Gastroesophageal sphincter (tissue), 4 donors: ENCODE measurements around the gene RAB17. TPM values are rescaled to one million over a fixed set of nuclear protein-coding genes. Genes with fewer than 3 reads are reported as not detected.

Source experiments
- ATAC-seq: fragments of 150-250 bp; one replicate; pipeline ENCODE4 v1.9.1; 2016; ENCODE audit warnings: mild to moderate bottlenecking, moderate library complexity
- H3K27ac ChIP-seq, 4 donors: fragments of 200-600 bp; sonication (generic) in 3 of 4; 1 replicate in 3 of 4; 2 replicates in 1 of 4; pipeline ENCODE4 v1.5.1; 2016 to 2019
- H3K27me3 ChIP-seq: fragments of 200-600 bp; sonication (generic); one replicate; pipeline ENCODE4 v1.5.1; 2019
- H3K36me3 ChIP-seq, 2 donors: fragments of 200-600 bp; sonication (generic); one replicate each; pipeline ENCODE4 v1.5.1; 2019; ENCODE audit warnings: control low read depth in 1 of 2
- H3K4me1 ChIP-seq, 3 donors: fragments of 200-600 bp; sonication (generic); 1 replicate in 2 of 3; 2 replicates in 1 of 3; pipeline ENCODE4 v1.5.1; 2016 to 2019; ENCODE audit warnings: control low read depth in 2 of 3
- H3K4me3 ChIP-seq, 2 donors: fragments of 200-600 bp; sonication (generic); one replicate each; pipeline ENCODE4 v1.5.1; 2019; ENCODE audit warnings: mild to moderate bottlenecking in 1 of 2, moderate library complexity in 1 of 2
- H3K9me3 ChIP-seq, 3 donors: fragments of 200-600 bp; sonication (generic); one replicate each; pipeline ENCODE4 v1.5.1; 2017 to 2019; ENCODE audit warnings: control low read depth in 2 of 3
- CTCF ChIP-seq, 4 experiments: fragments of 200-600 bp in 2 of 4; fragments of 450-650 bp in 2 of 4; sonication (generic) in 1 of 4; IDR thresholded peaks; one replicate each; pipeline ENCODE4 v1.5.1; 2017 to 2019; ENCODE audit warnings: antibody characterized with exemption in 4 of 4, mild to moderate bottlenecking in 2 of 4, moderate library complexity in 2 of 4
- EP300 ChIP-seq: sonication (generic); formaldehyde crosslinking; IDR thresholded peaks from one replicate; pipeline ENCODE4 v1.6.1; 2017; ENCODE audit warnings: antibody characterized with exemption, mild to moderate bottlenecking
- POLR2A ChIP-seq, 2 donors: fragments of 450-650 bp; IDR thresholded peaks; one replicate each; pipeline ENCODE4 v1.6.1; 2017; ENCODE audit warnings: antibody characterized with exemption in 2 of 2, mild to moderate bottlenecking in 2 of 2, moderate library complexity in 1 of 2
- POLR2AphosphoS5 ChIP-seq: sonication (generic); formaldehyde crosslinking; IDR thresholded peaks from one replicate; pipeline ENCODE4 v1.6.1; 2017; ENCODE audit warnings: antibody characterized with exemption
- WGBS, 2 donors: methylation state at CpG; one replicate each; pipeline ENCODE4 v1.1.5; 2018; ENCODE audit warnings: low coverage in 1 of 2; 5-methylcytosine and 5-hydroxymethylcytosine counted together
- total RNA-seq, 4 donors: library from RNA; depleted of rRNA; stranded (reverse); fragments of >200 nt; gene quantifications; one replicate each; pipeline ENCODE4 v1.1.0, GENCODE V29; 2016

The RAB17 gene
- total RNA-seq, 4 donors from 2014 or later: 0.81 to 6.7 (median 3.2) TPM

- ATAC-seq: no peak
- 90% methylated on average over 4 of the region's 6 CpGs; no CpG with 5 or more reads in 1 of the 2 donors for WGBS, 2 donors
These were observed 34.0 kb upstream of the RAB17 start for GRCh38 chr2:237624565-237624964.

GRCh38 chr2:237623428-237624403 is 33.2 kb upstream of the RAB17 start:
- WGBS, 2 donors: 20 to 100% methylated on average over 1 to 5 of the region's 13 CpGs
- H3K36me3 ChIP-seq: no peaks in the 10 kb centered on the region
- no peak overlapping the region for H3K27ac ChIP-seq
- peaks cover 0 to 28% (median 5%) of the 10 kb centered on the region in 3 donors for H3K4me1 ChIP-seq
- H3K27me3 ChIP-seq: no peaks in the 10 kb centered on the region
- no peak for TF ChIP-seq EP300
- TF ChIP-seq POLR2AphosphoS5: no peak
- no peak overlapping the region for H3K4me3 ChIP-seq
- no peak for ATAC-seq
- no peaks in the 10 kb centered on the region for H3K9me3 ChIP-seq

More at GRCh38 chr2:237624565-237624964, 34.0 kb upstream of the RAB17 start:
- Histone ChIP-seq H3K9me3 (no peaks in the 10 kb centered on the region), H3K4me3 (no peak overlapping the region), H3K27me3 (no peaks in the 10 kb centered on the region), H3K36me3 (no peaks in the 10 kb centered on the region), H3K4me1 (peaks cover 0 to 36% (median 10%) of the 10 kb centered on the region in 3 donors), H3K27ac (peak overlapping the region in 2 of 4 donors; percentile 19 to 92)
- TF ChIP-seq POLR2AphosphoS5: no peak
- no peak for TF ChIP-seq EP300
- TF ChIP-seq CTCF (IDR thresholded peaks at IDR 0.05): no peak
- TF ChIP-seq POLR2A (IDR thresholded peaks at IDR 0.05): no peak

- peak overlapping the region; percentile 25 to 93 (median 87) for H3K27ac ChIP-seq
These were observed 27.9 kb upstream of the RAB17 start for GRCh38 chr2:237618449-237618848.

GRCh38 chr2:237617587-237617982 is 27.1 kb upstream of the RAB17 start:
- Histone ChIP-seq H3K4me3 (no peak overlapping the region), H3K27me3 (no peaks in the 10 kb centered on the region), H3K9me3 (no peaks in the 10 kb centered on the region), H3K36me3 (no peaks in the 10 kb centered on the region), H3K4me1 (peaks cover 19 to 40% (median 20%) of the 10 kb centered on the region in 3 donors), H3K27ac (peak overlapping the region; percentile 75 to 93 (median 87))
- ATAC-seq: no peak
- no peak for TF ChIP-seq EP300
- no peak for TF ChIP-seq POLR2AphosphoS5
- TF ChIP-seq POLR2A (IDR thresholded peaks at IDR 0.05): no peak
- TF ChIP-seq CTCF (IDR thresholded peaks at IDR 0.05): no peak
- WGBS, 2 donors: 29 to 61% methylated on average over 1 to 2 of the region's 4 CpGs

More at GRCh38 chr2:237618449-237618848, 27.9 kb upstream of the RAB17 start:
- WGBS, 2 donors: 60 to 61% methylated on average over 1 to 2 of the region's 2 CpGs
- TF ChIP-seq POLR2AphosphoS5 (peak; percentile 10), CTCF (IDR thresholded peaks at IDR 0.05) (no peak)
- no peaks in the 10 kb centered on the region for H3K9me3 ChIP-seq
- no peak overlapping the region for H3K4me3 ChIP-seq
- no peaks in the 10 kb centered on the region for H3K27me3 ChIP-seq
- no peaks in the 10 kb centered on the region for H3K36me3 ChIP-seq
- peaks cover 19 to 40% (median 20%) of the 10 kb centered on the region in 3 donors for H3K4me1 ChIP-seq
- ATAC-seq: no peak

- no peaks in the 10 kb centered on the region for H3K36me3 ChIP-seq
- ATAC-seq: peak; percentile 89
- no peak for TF ChIP-seq EP300
- peak; percentile 63 for TF ChIP-seq POLR2AphosphoS5
- no peak for TF ChIP-seq CTCF (IDR thresholded peaks at IDR 0.05)
- H3K27ac ChIP-seq: peak overlapping the region; percentile 75 to 93 (median 87)
- WGBS, 2 donors: 22 to 26% methylated on average over 11 of the region's 15 CpGs
- no peak overlapping the region for H3K4me3 ChIP-seq
- H3K27me3 ChIP-seq: no peaks in the 10 kb centered on the region
- H3K4me1 ChIP-seq: peaks cover 19 to 40% (median 20%) of the 10 kb centered on the region in 3 donors
- no peaks in the 10 kb centered on the region for H3K9me3 ChIP-seq
These were observed 26.4 kb upstream of the RAB17 start for GRCh38 chr2:237616734-237617586.
